Muscle layer of colon (tissue), 2 donors: ENCODE data around the gene CTNNB1.

ENCODE experiments used
- H3K27ac ChIP-seq: one replicate; pipeline ENCODE4 v1.7.0; 2013; ENCODE audit warnings: low read depth, mild to moderate bottlenecking, low read length, moderate library complexity
- H3K27me3 ChIP-seq, 2 donors: one replicate each; pipeline ENCODE4 v1.7.0; 2013; ENCODE audit warnings: low read length in 2 of 2, mild to moderate bottlenecking in 2 of 2; ENCODE audit not compliant: insufficient read depth in 2 of 2, control insufficient read depth in 1 of 2
- H3K36me3 ChIP-seq: one replicate; pipeline ENCODE4 v1.7.0; 2013; ENCODE audit warnings: mild to moderate bottlenecking, low read length; ENCODE audit not compliant: insufficient read depth
- H3K4me1 ChIP-seq: one replicate; pipeline ENCODE4 v1.7.0; 2013; ENCODE audit warnings: mild to moderate bottlenecking, low read length; ENCODE audit not compliant: insufficient read depth
- H3K4me3 ChIP-seq, 2 donors: one replicate each; pipeline ENCODE4 v1.7.0; 2013; ENCODE audit warnings: low read length in 2 of 2, low read depth in 1 of 2, mild to moderate bottlenecking in 1 of 2, moderate library complexity in 1 of 2
- H3K9ac ChIP-seq: one replicate; pipeline ENCODE4 v1.7.0; 2013; ENCODE audit warnings: low read length
- H3K9me3 ChIP-seq: one replicate; pipeline ENCODE4 v1.7.0; 2013; ENCODE audit warnings: mild to moderate bottlenecking, low read length
- donor health status: abdominal sarcoma.
- donor health status: Adenocarcinoma of cecum.

Gene CTNNB1

GRCh38 chr3:41204369-41204768 is 5.1 kb downstream of the CTNNB1 start:
- no peak overlapping the region for H3K9ac ChIP-seq
- peaks cover 80% of the 10 kb centered on the region for H3K4me1 ChIP-seq

DNA sequence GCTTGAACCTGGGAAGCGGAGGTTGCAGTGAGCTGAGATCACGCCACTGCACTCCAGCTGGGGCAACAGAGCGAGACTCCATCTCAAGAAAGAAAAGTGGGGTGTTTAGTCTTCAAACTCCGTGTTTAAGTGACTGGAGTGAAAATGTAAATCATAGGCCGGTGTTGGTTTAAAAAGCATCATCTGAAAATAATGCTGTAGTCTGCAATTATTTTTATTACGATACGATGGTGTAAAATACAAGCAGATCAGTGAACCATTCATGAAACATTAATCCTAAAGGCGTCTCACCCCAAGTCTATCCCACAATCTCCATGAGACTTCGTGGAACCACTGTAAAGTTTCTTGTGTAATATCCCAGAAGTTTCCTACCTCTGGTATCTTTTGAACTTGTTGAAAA is 6.3 kb downstream of the CTNNB1 start:
- Histone ChIP-seq H3K4me3 (no peak overlapping the region), H3K36me3 (no peaks in the 10 kb centered on the region), H3K9ac (no peak overlapping the region), H3K27me3 (no peaks in the 10 kb centered on the region), H3K27ac (no peak overlapping the region), H3K9me3 (no peaks in the 10 kb centered on the region), H3K4me1 (peaks cover 80% of the 10 kb centered on the region)

More at GRCh38 chr3:41204369-41204768, 5.1 kb downstream of the CTNNB1 start:
- H3K36me3 ChIP-seq, result no peaks in the 10 kb centered on the region
- no peak overlapping the region for H3K4me3 ChIP-seq
- H3K27me3 ChIP-seq, result no peaks in the 10 kb centered on the region
- no peak overlapping the region for H3K27ac ChIP-seq
- H3K9me3 ChIP-seq, result no peaks in the 10 kb centered on the region

- no peak overlapping the region for H3K9ac ChIP-seq
- H3K27ac ChIP-seq, result no peak overlapping the region
- H3K4me3 ChIP-seq, result no peak overlapping the region
- H3K36me3 ChIP-seq, result no peaks in the 10 kb centered on the region
- no peaks in the 10 kb centered on the region for H3K27me3 ChIP-seq
- peaks cover 76% of the 10 kb centered on the region for H3K4me1 ChIP-seq
- no peaks in the 10 kb centered on the region for H3K9me3 ChIP-seq
These were observed 8.1 kb downstream of the CTNNB1 start for GRCh38 chr3:41207355-41207754.

DNA sequence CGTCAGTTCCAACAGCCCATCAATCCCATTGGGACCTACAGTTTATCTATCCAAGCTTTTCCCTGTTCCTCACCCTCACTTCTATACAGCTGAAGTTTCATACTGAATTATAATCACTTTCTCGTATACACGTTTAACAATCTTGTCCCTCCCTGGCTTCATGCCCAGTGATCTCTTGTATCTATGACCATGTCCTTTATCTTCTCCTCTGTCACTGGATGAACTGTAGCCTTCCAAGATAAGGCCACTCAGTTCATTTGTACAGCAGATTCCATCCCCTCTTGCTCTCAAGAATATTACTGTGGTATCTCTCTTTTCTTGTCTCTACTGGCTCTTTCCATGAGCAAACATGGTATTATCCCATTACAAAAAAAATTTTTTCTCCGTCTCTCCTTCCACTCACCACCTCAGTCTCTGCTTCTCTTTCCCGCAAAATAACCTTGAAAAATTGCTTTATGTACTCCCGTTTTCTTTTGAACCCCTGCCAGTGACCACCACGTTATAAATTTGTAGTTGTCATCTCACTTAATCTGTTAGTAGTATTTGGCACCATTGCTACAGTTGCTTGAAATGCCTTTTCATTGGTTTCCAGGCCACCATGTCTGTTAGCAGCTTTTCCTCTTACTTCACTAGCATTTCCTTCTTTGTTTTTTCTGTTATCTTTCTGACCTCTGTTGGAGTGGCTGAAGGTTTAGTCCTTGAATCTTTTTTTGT is 9.4 kb downstream of the CTNNB1 start:
- H3K9ac ChIP-seq, result no peak overlapping the region
- peaks cover 79% of the 10 kb centered on the region for H3K4me1 ChIP-seq
- no peaks in the 10 kb centered on the region for H3K9me3 ChIP-seq
- no peaks in the 10 kb centered on the region for H3K27me3 ChIP-seq
- H3K4me3 ChIP-seq, result no peak overlapping the region
- H3K27ac ChIP-seq, result no peak overlapping the region
- H3K36me3 ChIP-seq, result no peaks in the 10 kb centered on the region

GRCh38 chr3:41209646-41210045 is 10.3 kb downstream of the CTNNB1 start:
- Histone ChIP-seq H3K36me3 (no peaks in the 10 kb centered on the region), H3K27ac (no peak overlapping the region), H3K27me3 (no peaks in the 10 kb centered on the region), H3K4me1 (peaks cover 79% of the 10 kb centered on the region), H3K9me3 (no peaks in the 10 kb centered on the region), H3K4me3 (no peak overlapping the region), H3K9ac (no peak overlapping the region)

- Histone ChIP-seq H3K4me3 (no peak overlapping the region), H3K4me1 (peaks cover 72% of the 10 kb centered on the region), H3K9me3 (no peaks in the 10 kb centered on the region), H3K36me3 (no peaks in the 10 kb centered on the region), H3K27me3 (no peaks in the 10 kb centered on the region), H3K27ac (no peak overlapping the region), H3K9ac (no peak overlapping the region)
These were observed 11.7 kb downstream of the CTNNB1 start for GRCh38 chr3:41210966-41211365.

- H3K36me3 ChIP-seq, result no peaks in the 10 kb centered on the region
- H3K9ac ChIP-seq, result no peak overlapping the region
- no peak overlapping the region for H3K27ac ChIP-seq
- peaks cover 62% of the 10 kb centered on the region for H3K4me1 ChIP-seq
- H3K9me3 ChIP-seq, result no peaks in the 10 kb centered on the region
- no peak overlapping the region for H3K4me3 ChIP-seq
- no peaks in the 10 kb centered on the region for H3K27me3 ChIP-seq
These were observed 12.8 kb downstream of the CTNNB1 start for GRCh38 chr3:41212088-41212487.

GRCh38 chr3:41213588-41213987 is 14.3 kb downstream of the CTNNB1 start:
- H3K9me3 ChIP-seq, result no peaks in the 10 kb centered on the region
- H3K27me3 ChIP-seq, result no peaks in the 10 kb centered on the region
- H3K9ac ChIP-seq, result no peak overlapping the region
- no peak overlapping the region for H3K27ac ChIP-seq
- H3K4me3 ChIP-seq, result no peak overlapping the region
- H3K36me3 ChIP-seq, result no peaks in the 10 kb centered on the region
- peaks cover 51% of the 10 kb centered on the region for H3K4me1 ChIP-seq

DNA sequence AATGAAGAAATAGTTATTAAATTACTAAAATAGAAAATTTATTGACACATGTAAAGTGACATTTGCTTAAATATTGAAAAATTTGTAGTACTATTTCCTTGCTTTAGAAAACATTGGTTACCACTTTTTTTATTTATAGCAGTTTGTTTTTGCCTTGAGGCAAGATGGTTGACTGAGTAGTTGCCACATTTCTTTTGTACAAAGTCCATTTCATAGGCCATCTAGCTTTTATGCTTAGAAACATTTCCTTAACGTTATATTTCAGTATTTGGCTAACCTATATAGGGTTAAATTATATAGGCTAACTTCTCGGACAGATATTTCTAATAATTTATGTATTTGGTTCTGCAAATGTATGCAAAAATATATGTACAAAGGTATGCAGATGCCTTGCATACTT is 17.1 kb downstream of the CTNNB1 start:
- Histone ChIP-seq H3K27ac (no peak overlapping the region), H3K4me1 (peaks cover 57% of the 10 kb centered on the region), H3K27me3 (no peaks in the 10 kb centered on the region), H3K9me3 (no peaks in the 10 kb centered on the region), H3K9ac (no peak overlapping the region), H3K36me3 (no peaks in the 10 kb centered on the region), H3K4me3 (no peak overlapping the region)

DNA sequence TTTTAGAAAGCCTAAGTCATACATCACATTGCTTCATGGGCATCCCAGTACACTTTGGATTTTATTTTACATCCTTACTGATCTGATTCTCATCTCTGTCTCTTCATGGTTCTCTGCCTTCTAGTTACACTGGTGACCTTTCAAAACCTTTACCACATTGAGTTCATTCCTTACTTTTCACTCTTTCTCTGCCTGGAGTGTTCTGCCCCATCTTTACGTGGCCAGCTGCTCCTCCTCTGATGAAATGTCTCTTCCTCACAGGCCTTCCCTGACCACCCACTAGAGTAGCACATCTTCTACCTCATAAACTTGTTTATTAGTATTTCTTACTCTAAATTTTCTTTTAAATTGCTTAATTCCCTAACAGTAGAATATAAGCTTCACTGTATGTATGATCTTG is 17.7 kb downstream of the CTNNB1 start:
- H3K4me1 ChIP-seq, result peaks cover 57% of the 10 kb centered on the region
- no peak overlapping the region for H3K9ac ChIP-seq
- no peak overlapping the region for H3K27ac ChIP-seq
- H3K27me3 ChIP-seq, result no peaks in the 10 kb centered on the region
- H3K9me3 ChIP-seq, result no peaks in the 10 kb centered on the region
- no peaks in the 10 kb centered on the region for H3K36me3 ChIP-seq
- H3K4me3 ChIP-seq, result no peak overlapping the region

GRCh38 chr3:41219424-41219823 is 20.1 kb downstream of the CTNNB1 start:
- peaks cover 51% of the 10 kb centered on the region for H3K4me1 ChIP-seq
- H3K27ac ChIP-seq, result no peak overlapping the region
- H3K9me3 ChIP-seq, result no peaks in the 10 kb centered on the region
- no peak overlapping the region for H3K9ac ChIP-seq
- H3K4me3 ChIP-seq, result no peak overlapping the region
- peaks cover 3% of the 10 kb centered on the region for H3K36me3 ChIP-seq
- no peaks in the 10 kb centered on the region for H3K27me3 ChIP-seq
